ENCODE measurements around the gene FRAS1.
"Not testable (repeated sequence)": the region's sequence is repeated elsewhere in the genome, so short reads cannot be mapped to it uniquely, and the experiment has no call there.

FRAS1 gene

DNA sequence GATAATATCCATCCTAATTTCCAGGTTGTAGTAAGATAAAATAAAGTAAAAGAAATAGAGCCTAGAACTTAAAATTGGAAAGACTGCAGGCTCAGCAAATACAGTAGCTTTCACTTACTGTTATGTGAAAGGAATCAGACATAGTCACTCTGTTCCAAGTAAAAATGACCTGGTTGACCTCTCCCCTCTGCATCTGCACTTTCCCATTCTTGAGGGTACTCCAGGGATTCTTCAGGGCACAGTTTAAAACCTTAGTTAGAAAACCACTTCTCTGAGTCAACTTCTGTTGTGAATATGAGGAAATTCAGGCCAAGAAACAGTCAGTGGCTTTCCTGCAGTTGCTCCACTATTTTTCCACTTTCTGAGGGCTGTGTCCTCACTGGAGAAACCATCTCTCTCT lies 42.9 kb downstream of the FRAS1 start:
- DNase-seq (ENCODE audit: low read depth in 2 of 2), result no peak

DNA sequence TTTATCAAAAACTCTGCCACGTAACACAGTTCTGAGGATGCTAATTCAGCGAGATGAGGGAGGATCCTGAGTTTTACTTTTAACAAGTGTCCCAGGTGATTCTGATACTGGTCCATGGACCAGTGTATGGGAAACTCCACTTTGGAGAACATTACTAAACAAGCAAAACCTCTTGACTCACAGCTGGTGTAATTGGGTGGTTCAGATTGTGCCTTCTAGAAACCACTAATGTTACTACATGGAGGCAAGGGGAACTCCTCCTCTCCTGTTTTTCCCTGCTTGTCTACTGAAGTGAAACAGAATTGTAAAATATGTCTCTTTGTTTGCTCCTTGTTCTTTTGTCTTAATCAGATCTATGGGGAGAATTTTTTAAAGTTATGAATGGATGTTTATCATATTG lies 62.6 kb downstream of the FRAS1 start:
- DNase-seq (ENCODE audit: low read depth in 2 of 2), result no peak

DNA sequence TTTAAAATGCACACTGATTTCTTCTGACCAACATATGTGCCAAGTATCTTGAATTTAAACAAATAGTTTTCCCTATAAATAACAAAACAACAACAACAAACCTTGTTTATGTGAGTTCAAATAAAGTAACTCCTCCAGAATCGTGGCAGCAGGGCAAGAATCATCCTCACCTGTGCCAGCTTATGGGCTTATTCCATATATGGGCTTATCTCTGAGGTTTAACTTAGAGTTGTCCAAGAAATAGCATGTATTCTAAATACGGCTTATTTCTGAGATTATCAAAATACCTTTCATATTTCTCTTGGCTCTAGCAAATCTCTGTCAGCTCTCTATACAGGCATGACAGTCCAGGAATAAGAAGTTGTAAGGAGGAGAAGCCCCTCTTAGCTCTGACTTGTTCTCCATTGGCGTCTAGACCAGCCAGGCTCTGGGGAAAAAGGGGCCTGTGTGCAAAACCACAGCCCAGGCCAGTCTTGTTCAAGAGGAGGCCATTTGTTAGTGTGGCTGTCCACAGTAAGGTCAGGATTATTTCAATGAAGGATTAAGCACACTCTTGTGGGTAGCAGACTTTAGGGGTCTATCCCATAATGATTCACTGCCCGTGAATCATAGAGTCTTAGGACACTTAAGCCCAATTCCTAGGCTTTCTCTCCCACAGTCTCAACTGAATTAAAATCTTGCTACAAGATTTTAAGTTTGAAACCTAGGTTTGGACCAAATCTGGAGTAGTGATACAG lies 63.2 kb downstream of the FRAS1 start:
- no peak for DNase-seq (ENCODE audit: low read depth in 2 of 2)

DNA sequence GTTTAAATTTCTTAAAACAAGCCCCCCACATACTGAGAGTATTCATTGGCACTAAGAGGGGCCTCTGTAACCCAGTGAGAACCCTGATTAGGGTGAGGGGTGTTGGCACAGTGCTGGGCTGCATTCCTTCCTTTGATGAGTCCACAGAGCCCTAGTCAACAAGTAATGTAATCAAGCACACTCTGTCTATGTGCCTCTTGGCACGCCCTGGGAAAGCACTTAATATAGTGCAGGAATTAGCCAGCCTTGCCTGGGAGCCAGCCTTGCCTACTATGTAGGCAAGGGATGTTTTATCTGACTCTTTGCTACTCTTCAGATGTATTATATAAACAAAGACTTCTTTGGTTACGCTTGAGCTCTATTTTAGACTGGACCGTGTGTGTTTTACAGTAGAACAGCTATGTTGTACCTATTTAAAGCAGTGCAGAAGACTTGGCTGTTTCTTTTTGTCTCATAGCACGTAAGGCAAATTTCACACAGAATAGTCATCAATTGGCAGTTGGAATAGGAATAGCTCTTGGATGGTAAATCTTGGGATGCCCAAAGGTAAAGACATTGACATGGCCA lies 64.3 kb downstream of the FRAS1 start:
- DNase-seq (ENCODE audit: low read depth in 2 of 2), result no peak

DNA sequence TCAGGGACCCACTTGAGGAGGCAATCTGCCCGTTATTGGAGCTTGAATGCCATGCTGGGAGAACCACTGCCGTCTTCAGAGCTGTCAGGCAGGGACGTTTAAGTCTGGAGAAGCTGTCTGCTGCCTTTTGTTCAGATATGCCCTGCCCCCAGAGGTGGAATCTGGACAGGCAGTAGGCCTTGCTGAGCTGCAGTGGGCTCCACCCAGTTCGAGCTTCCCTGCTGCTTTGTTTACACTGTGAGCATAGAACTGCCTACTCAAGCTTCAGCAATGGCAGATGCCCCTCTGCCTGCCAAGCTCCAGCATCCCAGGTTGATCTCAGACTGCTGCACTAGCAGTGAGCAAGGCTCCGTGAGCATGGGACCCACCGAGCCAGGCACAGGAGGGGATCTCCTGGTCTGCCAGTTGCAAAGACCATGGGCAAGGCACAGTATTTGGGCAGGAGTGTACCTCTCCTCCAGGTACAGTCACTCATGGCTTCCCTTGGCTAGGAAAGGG lies 68.8 kb downstream of the FRAS1 start:
- not testable (repeated sequence) for DNase-seq (ENCODE audit: low read depth in 2 of 2)

DNA sequence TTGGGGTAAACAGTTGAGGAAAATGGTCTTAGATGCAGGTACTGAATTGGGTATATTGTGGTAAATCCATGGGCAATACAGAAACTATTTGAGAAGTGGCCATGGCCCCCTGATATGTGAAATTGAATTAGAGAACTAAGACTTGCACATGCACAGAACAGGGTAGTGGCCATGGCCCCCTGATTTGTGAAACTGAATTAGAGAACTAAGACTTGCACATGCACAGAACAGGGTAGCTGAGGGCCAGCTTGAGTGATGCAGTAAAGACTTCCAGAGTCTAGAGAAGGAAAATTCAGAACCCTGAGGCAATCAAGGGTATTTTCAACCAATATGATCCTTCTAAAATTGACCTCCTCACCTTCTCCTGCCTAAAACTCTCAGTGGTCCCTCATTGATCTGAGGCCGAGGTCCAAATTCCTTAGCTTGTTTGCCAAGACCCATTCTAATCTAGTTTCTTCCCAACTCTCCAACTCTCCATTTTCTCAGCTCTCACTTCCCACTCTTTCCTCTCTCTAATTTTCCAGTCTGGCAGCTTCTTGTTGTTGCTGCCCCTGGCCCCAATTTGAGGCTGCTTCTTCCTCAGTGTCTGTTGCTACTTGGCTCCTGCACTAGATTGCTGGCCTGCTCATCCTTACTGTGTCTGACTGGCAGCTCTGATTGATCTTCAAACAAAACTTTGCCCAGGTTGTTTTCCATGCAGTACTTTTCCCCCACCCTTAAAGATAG lies 72.4 kb downstream of the FRAS1 start:
- no peak for DNase-seq (ENCODE audit: low read depth in 2 of 2)

DNA sequence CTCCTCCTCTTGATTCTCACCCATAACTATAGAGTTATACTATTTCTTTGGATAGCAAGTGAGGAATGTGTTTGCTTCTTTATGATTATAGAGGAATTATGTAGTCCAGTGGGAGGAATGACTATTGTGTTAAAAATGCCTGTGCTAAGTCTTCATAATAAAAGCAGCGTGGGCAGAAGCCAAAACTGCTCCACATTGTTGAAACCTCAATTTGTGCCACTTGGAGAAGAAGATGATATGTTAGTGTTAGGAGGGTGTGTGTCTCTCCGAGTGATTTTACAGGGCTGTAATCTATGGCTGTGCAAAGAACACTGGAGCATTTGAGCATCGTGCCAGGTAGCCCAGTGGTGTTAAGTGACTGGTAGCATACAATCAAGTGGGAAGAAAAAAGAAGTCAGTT lies 74.3 kb downstream of the FRAS1 start:
- DNase-seq (ENCODE audit: low read depth in 2 of 2), result no peak

DNA sequence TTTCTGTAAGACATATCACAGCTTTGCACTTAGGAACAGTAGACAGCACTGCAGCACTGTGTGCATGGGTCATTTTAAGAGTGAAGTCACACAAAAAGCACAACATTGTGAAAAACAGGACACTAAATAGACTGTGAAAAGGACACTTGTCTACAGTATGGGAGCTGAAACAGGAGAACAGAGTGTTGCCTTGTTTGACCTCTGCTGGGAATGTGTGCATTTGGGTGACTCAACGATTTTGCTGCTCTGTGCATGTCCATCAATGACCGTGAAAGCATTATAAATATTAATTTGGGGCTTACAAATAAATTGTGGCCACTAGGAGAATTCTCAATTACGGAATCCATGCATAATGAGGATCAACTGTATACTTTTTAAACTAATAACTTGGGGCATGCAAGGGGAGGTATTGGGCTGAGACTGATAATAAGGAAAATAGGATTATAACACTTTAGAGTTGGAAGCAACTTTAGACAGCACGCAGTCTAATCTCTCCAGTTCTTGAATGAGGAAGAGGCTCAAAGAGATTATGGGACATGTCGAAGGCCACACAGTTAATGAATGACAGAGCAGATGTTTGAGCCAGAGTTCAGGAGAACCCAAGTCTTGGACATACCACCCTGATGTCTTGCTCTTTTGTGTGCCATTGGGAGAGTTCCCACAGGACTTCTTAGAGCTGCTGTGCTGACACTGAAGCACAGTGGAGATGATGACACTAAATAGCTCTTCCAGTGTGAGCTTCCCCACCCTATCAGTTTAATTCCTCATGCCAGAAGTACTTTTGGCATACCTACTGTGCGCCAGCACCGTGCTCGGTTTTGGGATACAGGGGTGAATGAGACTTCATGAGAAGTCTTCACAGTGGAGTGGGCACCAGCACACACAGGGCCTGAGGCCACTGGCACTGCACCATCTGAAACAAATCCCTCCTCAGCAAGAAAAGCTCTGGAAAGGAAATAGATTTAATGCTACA lies 79.3 kb downstream of the FRAS1 start:
- DNase-seq (ENCODE audit: low read depth in 2 of 2), result no peak

DNA sequence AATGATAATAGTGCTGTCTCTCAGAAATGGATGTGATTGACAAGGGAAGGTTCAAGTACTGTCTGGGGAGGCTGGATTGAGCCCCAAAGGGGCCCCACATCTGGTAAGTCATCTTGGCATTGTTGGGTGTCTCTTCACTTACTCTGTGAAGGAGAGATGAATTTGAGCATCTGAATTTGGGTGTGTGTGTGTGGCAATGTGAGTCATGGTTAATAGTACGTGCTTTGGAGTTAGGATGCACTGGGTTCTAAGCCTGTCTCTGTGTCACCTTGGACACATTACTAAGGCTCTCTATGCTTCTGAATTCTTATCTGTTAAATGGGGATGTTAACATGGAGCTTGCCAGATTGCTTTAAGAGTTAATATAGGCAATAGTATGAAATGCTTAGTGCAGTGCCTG lies 80.4 kb downstream of the FRAS1 start:
- no peak for DNase-seq (ENCODE audit: low read depth in 2 of 2)

DNA sequence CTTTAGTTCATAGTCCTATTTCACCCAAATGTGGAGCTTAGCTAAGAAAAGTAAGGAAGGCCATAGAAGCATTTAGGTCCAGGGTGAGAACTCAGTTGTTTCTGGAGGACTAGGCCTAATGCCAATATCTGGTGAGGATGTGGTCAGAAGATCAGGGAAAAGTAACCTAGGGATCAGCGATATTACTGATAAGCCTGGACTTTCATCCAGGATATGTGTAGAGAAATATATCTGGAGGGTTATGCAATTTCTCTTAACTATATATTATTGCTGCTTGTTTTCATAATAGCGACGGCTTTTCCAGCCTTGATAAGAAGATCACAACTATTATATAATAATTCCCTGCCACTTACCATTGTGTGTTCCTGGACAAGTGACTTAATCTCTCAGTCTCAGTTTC lies 81.1 kb downstream of the FRAS1 start:
- DNase-seq (ENCODE audit: low read depth in 2 of 2), result no peak

DNA sequence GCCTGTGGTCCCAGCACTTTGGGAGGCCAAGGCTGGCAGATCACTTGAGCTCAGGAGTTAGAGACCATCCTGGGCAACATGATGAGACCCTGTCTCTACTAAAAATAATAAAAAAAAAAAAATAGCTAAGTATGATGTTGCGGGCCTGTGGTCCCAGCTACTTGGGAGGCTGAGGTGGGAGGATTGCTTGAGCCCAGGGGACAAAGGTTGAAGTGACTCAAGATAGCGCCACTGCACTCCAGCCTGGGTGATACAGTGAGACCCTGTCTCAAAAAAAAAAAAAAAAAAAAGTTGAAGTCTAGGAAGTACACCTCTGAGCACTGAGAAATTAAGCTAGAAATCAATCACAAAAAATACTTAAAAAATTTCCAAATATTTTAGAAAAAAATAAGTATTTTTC lies 86.5 kb downstream of the FRAS1 start:
- DNase-seq (ENCODE audit: low read depth in 2 of 2), result no peak

DNA sequence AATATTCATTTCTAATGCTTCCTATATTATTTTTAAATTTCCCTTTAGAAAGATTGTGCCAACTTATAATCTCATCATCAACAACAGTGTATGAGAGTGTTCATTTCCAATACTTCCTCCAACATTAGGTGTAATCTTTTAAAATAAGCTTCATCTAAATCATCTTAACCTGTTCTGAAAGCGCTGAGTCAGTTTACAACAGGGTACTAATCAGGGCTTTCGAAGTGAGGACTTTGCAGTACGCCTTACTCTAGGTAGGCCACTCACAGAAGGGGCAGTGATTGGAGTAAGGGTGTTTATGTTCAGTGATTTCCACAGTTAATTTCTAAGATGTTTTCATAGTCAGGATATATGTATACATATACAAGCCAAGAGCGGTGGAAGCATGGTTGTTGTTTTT lies 87.9 kb downstream of the FRAS1 start:
- no peak for DNase-seq (ENCODE audit: low read depth in 2 of 2)

DNA sequence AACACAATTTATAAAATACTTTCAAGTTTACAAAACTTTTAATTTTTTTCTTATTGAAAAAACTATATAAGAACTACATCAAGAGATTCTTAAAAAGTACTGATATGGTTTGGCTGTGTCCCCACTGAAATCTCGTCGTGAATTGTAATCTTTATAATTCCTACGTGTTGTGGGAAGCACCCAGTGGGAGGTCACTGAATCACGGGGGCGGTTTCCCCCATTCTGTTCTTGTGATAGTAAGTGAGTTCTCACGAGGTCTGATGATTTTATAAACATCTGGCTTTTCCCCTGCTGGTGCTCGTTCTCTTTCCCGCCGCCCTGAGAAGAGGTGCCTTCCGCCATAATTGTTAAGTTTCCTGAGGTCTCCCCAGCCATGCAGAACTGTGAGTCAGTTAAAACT lies 88.5 kb downstream of the FRAS1 start:
- no peak for DNase-seq (ENCODE audit: low read depth in 2 of 2)

DNA sequence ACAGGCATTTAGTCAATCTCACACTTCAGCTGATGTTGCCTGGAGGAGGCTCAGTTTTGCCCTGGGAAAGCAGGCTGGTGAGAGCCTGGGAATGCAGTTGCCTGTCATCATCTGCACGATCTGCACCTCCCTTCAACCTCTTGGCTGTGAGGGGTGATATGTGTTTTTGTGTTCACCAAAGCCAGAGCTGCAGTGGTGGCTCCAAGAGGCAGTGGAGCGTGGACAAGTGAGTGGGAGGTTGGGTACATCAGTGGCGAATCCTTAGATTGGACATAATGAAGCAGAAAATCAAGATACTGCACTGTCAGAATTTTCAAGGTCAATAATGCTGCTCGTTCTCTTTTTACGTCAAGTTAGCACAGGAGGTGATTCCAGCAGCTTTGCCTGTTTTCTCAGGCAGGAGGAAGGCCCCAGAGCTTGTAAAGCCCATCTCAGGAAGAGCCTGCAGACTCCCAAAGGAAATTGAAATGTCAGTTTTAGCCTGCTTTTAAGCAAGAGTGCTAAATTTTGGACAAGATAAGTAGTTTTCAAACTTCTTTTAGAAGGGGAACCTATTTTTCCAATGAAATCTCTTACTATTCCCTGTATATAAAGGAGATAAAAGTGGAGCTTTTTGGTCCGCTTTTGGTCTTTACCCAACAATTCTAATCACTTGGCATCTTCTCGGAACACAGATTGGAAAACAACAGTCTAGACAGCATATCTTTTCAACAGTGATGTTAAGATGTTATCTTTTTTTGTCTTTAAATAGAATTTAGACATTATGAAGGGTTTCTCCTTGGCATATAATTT lies 92.8 kb downstream of the FRAS1 start:
- no peak for DNase-seq (ENCODE audit: low read depth in 2 of 2)

DNA sequence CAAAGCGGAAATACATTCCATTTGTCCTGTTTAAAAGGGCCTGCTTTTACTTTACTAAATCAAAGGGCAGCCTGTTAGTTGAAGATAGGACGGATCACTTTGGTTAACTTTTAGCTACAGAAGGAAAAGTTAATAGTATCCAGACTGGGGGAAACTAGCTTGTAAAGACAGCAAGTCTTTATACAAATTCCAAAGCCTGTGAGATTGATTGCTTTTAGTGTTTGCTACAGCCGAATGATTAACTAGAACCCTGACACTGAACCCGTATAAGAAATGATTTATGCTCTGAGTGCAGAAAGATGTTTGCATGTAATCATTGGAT lies 93.4 kb downstream of the FRAS1 start:
- DNase-seq (ENCODE audit: low read depth in 2 of 2), result no peak

DNA sequence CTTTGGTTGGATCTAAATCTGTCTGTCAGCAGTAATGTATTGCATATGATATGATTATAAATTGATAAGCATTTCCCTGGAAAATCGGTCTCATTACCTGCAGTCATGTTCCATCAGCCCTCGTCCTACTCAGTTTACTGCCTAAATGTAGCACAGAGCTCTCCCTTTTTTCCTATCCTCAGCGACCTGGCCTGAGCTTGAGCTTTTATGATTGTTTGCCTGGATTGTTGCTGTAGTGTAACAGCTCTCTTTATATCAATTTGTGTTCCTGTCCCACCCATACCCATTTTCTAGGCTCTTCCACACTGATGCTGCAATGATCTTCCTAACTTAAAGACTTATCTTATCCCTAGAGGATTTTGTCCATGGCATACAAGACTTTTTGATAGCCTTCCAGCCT lies 95.7 kb downstream of the FRAS1 start:
- DNase-seq (ENCODE audit: low read depth in 2 of 2), result no peak

DNA sequence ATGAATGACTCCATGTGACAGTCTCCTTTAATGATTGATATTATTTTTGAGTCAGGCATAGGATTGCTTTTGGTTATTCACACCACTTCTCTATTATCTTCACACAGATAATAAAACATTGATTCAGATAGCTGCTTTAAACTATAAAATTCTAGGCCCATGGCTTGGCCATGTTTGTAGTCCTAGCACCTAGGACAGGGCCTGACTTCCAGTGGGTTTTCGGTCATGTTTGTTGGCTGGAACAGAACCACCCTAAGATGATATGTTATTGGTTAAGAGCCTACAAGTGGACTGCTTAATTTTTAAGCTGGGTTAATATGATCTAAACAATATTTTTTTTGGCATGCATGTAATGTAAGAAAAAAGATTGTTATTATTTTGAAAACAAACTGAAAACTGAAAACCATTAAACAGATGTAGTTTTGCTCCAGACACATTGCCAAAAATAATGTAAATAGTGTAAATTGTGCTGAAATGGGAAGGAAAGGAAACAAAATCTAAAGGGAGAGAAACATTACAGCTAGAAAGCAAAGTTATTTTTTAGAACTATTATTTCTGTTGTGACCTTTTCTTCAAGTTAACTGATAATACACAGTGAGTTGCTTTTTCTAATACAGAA lies 98.0 kb downstream of the FRAS1 start:
- no peak for DNase-seq (ENCODE audit: low read depth in 2 of 2)

DNA sequence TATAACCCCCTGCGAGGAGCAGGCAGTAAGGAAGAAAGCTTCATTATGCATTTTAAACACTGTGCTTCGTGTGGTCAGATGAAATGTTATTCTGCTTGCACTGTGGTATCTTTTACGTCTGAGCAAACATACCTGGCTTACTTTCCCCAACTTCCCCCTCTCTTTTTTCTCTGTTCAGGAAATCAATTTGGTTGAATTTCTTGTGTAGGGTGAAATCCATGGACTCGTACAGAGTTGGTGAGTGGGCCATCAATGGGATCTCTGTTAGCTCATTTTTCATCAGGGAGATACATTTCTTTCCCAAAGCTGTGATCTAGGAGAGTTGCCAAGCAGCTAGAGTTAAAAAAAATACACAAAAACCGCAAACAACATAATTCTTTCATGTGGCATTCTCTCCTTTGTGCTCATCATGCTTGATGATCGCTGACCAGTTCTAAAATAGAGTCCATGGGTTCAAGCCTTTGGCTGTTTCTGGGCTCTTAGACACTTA lies 98.5 kb downstream of the FRAS1 start:
- DNase-seq (ENCODE audit: low read depth in 2 of 2), result no peak

DNA sequence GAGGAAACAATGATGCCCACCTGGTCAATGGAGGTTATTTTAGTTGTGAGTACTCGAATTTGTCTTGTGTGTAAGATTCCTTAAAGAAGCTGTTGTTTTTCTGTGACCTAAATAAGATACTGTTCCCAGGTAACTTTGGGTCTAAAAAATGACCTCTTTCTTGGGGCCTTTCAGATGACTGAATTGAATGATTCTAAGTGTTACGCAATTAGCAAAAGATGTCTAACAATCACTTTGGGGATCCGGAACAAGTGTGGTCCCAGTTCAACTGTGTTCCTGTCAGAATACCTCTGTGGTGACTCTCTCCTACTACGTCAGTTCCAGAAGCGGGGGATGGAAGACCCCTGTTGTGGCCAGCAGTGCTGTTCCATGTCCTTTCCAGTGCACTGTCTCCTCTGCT lies 99.4 kb downstream of the FRAS1 start:
- DNase-seq (ENCODE audit: low read depth in 2 of 2), result no peak

DNA sequence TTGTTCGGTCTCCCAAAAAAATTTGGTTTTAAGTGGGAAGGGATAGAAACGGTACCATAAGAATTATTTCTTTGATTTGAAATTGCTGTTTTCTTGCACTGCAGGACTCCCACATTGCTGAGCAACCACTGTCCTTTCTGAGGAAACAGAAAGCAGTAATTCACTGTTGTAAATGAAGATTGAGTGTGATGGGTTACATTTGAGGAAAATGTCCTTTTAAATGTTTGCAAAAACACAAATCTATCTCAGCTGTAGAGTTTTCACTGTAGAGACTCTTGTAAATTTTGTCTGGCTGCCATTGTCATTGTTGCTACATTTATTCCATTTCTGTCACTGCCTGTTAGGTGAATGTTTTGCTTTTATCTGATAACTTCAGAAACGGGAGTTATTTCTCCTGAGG lies 105.2 kb downstream of the FRAS1 start:
- DNase-seq (ENCODE audit: low read depth in 2 of 2), result no peak

DNA sequence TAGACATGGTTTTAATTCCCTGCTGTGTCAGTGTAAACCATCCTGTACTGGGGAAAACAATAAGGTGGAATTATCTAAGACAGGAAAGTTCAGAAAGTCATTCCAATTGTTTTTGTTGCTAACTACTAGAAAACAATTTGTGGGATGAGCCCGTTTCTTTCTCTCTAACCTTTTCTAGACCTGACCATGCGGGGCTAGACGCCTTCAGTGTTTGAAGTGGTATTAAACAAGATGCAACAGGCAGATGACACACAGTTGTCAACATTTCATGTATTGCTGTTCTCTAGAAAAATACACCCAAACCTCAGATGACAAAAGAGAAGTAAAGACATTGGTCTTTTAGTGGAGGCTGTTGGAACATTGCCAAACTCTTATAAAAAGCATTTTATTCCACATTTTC lies 105.7 kb downstream of the FRAS1 start:
- DNase-seq (ENCODE audit: low read depth in 2 of 2), result no peak
